Measurements from ENCODE around the gene CDKN2AIP.

CDKN2AIP gene, protein sequence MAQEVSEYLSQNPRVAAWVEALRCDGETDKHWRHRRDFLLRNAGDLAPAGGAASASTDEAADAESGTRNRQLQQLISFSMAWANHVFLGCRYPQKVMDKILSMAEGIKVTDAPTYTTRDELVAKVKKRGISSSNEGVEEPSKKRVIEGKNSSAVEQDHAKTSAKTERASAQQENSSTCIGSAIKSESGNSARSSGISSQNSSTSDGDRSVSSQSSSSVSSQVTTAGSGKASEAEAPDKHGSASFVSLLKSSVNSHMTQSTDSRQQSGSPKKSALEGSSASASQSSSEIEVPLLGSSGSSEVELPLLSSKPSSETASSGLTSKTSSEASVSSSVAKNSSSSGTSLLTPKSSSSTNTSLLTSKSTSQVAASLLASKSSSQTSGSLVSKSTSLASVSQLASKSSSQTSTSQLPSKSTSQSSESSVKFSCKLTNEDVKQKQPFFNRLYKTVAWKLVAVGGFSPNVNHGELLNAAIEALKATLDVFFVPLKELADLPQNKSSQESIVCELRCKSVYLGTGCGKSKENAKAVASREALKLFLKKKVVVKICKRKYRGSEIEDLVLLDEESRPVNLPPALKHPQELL

DNA sequence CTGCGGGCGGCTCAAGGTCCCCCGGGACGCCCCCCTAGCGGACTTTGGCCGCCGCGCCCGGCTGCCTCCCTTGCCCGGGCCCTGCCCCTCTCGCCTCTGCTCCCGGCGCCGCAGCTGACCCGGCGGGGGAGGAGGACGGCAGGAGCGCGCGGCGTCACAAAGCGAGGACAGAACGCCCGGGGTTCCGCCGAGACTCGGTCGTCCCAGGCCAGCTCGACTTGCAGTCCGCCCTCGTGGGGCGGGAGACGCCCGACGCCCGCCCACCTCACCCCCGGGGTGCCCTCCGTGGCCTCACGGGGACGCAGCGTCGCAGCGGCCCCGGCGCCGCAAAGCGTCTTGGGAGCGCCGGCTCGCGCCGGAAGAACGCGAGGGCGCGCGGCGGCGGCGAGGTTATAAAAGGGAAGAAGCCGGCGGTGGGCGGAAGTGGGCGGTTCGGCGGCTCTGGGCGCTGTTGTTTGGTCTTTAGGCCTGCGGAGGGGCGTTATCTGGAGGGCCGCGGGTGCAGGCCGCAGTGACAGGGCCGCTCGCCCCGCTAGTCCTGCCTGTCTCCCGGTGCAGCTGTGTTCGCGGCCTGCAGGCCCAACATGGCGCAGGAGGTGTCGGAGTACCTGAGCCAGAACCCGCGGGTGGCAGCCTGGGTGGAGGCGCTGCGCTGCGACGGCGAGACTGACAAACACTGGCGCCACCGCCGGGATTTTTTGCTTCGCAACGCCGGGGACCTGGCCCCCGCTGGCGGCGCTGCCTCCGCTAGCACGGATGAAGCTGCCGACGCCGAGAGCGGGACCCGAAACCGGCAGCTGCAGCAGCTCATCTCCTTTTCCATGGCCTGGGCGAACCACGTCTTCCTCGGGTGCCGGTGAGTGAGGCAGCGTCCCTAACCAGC is at the start of gene CDKN2AIP:
TSS of gene CDKN2AIP (plus strand) at position 423 of the 883 bp plus-strand sequence. CDS start at position 585, 162 bp downstream.
- Histone ChIP-seq H3K36me3 (peaks cover 43% of the 10 kb centered on the region), H3K9me3 (ENCODE audit: severe bottlenecking) (no peaks in the 10 kb centered on the region), H3K27ac (peak within 1 kb of the TSS; percentile 96), H3K27me3 (ENCODE audit: insufficient read depth, low read depth, severe bottlenecking) (no peaks in the 10 kb centered on the region), H3K4me3 (ENCODE audit: low read depth, low read length) (peak within 1 kb of the TSS; percentile 99)
- TF ChIP-seq, protein P1, sequence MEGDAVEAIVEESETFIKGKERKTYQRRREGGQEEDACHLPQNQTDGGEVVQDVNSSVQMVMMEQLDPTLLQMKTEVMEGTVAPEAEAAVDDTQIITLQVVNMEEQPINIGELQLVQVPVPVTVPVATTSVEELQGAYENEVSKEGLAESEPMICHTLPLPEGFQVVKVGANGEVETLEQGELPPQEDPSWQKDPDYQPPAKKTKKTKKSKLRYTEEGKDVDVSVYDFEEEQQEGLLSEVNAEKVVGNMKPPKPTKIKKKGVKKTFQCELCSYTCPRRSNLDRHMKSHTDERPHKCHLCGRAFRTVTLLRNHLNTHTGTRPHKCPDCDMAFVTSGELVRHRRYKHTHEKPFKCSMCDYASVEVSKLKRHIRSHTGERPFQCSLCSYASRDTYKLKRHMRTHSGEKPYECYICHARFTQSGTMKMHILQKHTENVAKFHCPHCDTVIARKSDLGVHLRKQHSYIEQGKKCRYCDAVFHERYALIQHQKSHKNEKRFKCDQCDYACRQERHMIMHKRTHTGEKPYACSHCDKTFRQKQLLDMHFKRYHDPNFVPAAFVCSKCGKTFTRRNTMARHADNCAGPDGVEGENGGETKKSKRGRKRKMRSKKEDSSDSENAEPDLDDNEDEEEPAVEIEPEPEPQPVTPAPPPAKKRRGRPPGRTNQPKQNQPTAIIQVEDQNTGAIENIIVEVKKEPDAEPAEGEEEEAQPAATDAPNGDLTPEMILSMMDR (IDR thresholded peaks at IDR 0.05; ENCODE audit: low read depth, low read length): no peak
- DNase-seq: peak; percentile 97

DNA sequence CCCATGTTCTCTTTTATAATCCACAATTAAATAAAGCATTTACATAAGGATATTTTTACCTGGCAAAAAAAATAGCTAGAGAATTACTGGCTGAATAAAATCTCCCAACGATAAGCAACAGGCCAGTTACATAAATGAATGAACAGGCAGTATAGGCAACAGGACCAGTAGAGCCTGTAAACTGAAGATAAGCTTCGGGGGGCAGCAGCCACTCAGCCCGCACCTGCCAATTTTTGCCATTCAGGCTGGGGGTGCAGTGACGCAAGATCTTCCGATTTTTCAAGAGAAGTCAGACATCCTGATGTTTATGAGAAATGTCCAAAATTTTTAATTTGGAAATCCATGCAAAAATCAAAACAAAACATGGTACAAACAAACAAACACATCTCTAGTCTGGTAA is 49.0 kb upstream of the CDKN2AIP start:
- H3K36me3 ChIP-seq: no peaks in the 10 kb centered on the region
- H3K4me3 ChIP-seq (ENCODE audit: low read depth, low read length): no peak overlapping the region
- TF ChIP-seq, protein P1 (IDR thresholded peaks at IDR 0.05; ENCODE audit: low read depth, low read length): no peak
- H3K27ac ChIP-seq: no peak overlapping the region
- H3K9me3 ChIP-seq (ENCODE audit: severe bottlenecking): no peaks in the 10 kb centered on the region
- no peaks in the 10 kb centered on the region for H3K27me3 ChIP-seq (ENCODE audit: insufficient read depth, low read depth, severe bottlenecking)
- no peak for DNase-seq

DNA sequence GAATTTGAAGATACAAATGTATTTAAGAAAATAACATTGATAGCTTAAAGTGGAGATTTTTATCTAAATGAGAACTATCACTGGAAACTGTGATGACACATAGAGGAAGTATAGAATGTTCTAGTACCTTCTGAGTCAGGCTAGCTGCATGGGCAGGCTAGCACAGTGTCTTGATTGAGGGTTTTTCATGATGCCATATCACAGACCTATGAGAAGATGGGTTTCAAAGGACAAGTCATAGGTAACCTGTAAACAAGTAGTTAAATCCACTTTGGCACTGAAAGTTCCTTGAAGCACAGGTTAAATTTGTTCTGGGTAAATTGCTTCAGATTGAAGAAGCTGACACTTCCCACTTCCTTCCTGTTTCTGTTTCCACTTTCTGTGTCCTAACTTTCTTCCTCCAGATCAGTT is 48.2 kb upstream of the CDKN2AIP start:
- H3K9me3 ChIP-seq (ENCODE audit: severe bottlenecking): no peaks in the 10 kb centered on the region
- DNase-seq: no peak
- no peak overlapping the region for H3K27ac ChIP-seq
- no peak overlapping the region for H3K4me3 ChIP-seq (ENCODE audit: low read depth, low read length)
- TF ChIP-seq, protein P1 (IDR thresholded peaks at IDR 0.05; ENCODE audit: low read depth, low read length): no peak
- no peaks in the 10 kb centered on the region for H3K36me3 ChIP-seq
- H3K27me3 ChIP-seq (ENCODE audit: insufficient read depth, low read depth, severe bottlenecking): no peaks in the 10 kb centered on the region

DNA sequence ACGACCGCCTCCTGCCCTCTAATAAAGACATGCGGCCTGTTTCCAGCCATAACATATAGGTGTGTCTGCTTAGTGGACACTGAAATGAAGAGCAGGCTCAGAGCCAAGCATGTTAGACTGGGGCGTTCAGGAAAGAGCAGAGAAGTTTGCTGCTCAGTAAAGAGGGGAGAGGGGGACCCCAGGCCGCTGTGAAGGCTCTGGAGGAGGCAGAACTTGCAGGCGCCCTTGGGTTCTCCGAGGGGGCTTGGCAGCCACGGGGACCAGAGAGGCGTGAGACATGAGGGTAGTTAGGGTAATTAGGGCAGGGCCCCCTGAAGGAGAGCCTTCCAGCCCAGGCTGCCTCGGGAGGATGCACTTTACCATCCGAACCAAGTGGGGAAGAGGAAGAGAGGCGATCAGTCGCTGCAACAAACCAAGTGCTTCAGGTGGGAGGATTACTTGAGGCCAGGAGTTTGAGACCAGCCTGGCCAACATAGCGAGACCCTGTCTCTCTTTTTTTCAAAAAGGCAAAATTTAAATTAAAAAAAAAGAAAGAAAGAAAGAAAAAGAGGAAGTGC is 46.6 kb upstream of the CDKN2AIP start:
- H3K27me3 ChIP-seq (ENCODE audit: insufficient read depth, low read depth, severe bottlenecking): no peaks in the 10 kb centered on the region
- H3K36me3 ChIP-seq: no peaks in the 10 kb centered on the region
- DNase-seq: no peak
- H3K27ac ChIP-seq: no peak overlapping the region
- H3K9me3 ChIP-seq (ENCODE audit: severe bottlenecking): no peaks in the 10 kb centered on the region
- H3K4me3 ChIP-seq (ENCODE audit: low read depth, low read length): peak overlapping the region; percentile 62
- TF ChIP-seq, protein P1 (IDR thresholded peaks at IDR 0.05; ENCODE audit: low read depth, low read length): no peak

DNA sequence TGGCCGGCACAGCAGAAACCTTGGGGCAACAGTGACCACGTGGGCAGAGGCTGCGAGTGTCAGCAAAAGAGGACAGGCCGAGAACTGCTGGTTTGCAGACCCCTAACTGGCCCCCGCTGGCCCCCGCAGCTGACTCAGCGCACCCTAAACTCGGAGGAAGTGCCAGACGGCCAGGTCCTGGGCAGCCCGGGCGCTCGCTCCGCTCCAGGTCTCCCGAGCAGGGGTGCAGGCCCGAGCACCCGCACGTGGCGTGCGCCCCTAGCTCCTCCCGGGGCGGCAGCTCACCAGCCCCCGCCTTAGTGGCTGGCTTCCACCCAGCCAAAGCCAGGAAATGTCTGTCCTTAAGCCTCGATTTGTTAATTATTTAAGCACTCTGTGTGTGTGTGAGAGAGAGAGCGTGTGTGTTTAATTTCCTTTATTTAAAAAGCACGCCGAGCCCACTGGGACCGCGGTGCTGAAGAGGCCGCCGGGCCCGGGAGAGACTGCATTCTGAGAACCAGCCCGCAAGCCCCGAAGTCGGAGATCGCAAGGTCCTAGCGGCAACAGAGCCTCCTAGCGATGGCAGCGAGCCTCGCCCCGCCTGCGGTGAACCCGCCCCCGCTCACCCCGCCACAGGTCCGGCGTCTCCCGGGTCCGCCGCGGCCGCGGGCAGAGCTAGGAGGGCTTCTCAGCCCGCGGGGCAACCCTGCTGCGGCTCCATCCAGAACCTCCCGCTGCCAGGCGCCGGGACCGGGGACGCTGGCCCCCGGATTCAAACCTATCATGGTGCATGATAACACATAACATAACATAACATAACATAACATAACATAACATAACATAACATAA is 45.9 kb upstream of the CDKN2AIP start:
- Histone ChIP-seq H3K27me3 (ENCODE audit: insufficient read depth, low read depth, severe bottlenecking) (no peaks in the 10 kb centered on the region), H3K4me3 (ENCODE audit: low read depth, low read length) (peak overlapping the region; percentile 62), H3K9me3 (ENCODE audit: severe bottlenecking) (no peaks in the 10 kb centered on the region), H3K27ac (peak overlapping the region; percentile 60), H3K36me3 (no peaks in the 10 kb centered on the region)
- TF ChIP-seq, protein P1 (IDR thresholded peaks at IDR 0.05; ENCODE audit: low read depth, low read length): peak; percentile 95
- peak; percentile 90 for DNase-seq

Data from WERI-Rb-1 (cell line).